GM21825 (cell line): ENCODE results near the gene PTPN5.
A peak's percentile ranks its signal among the peaks of the same experiment; 100 is the strongest.
"Not testable (repeated sequence)": the region's sequence is repeated elsewhere in the genome, so short reads cannot be mapped to it uniquely, and the experiment has no call there.

Experiments used
- ATAC-seq: cut with Tn5 transposase; IDR thresholded peaks from one replicate; pipeline ENCODE4 v1.9.1; 2021; ENCODE audit warnings: mild to moderate bottlenecking, moderate library complexity; ENCODE audit not compliant: unreplicated experiment

Gene PTPN5

GRCh38 chr11:18791207-18791968, at the start of gene PTPN5:
PTPN5 (minus strand) TSS chr11:18791798; CDS start chr11:18771958, 19,840 bp downstream.
- ATAC-seq: no peak

GRCh38 chr11:18836417-18836816, 44.8 kb upstream of the PTPN5 start:
- no peak for ATAC-seq

GRCh38 chr11:18834754-18835466, 43.3 kb upstream of the PTPN5 start:
- no peak for ATAC-seq

GRCh38 chr11:18820160-18820559, 28.6 kb upstream of the PTPN5 start:
- not testable (repeated sequence) for ATAC-seq

- no peak for ATAC-seq
These were observed 12.8 kb upstream of the PTPN5 start for GRCh38 chr11:18804199-18804999.

- ATAC-seq: no peak
These were observed 11.0 kb upstream of the PTPN5 start for GRCh38 chr11:18802381-18803257.

GRCh38 chr11:18798799-18799469, 7.3 kb upstream of the PTPN5 start:
- ATAC-seq: no peak

GRCh38 chr11:18794956-18795355, 3.4 kb upstream of the PTPN5 start:
- no peak for ATAC-seq

GRCh38 chr11:18792827-18793226, 1.2 kb upstream of the PTPN5 start:
- no peak for ATAC-seq

- no peak for ATAC-seq
These were observed 501 bp upstream of the PTPN5 start for GRCh38 chr11:18791969-18792628.

GRCh38 chr11:18790883-18791206, 753 bp downstream of the PTPN5 start:
- ATAC-seq: no peak

- ATAC-seq: no peak
These were observed 1.7 kb downstream of the PTPN5 start for GRCh38 chr11:18789942-18790341.

GRCh38 chr11:18785411-18785810, 6.2 kb downstream of the PTPN5 start:
- no peak for ATAC-seq

GRCh38 chr11:18780896-18781295, 10.7 kb downstream of the PTPN5 start:
- no peak for ATAC-seq

- no peak for ATAC-seq
These were observed 11.3 kb downstream of the PTPN5 start for GRCh38 chr11:18780329-18780728.

- no peak for ATAC-seq
These were observed 13.1 kb downstream of the PTPN5 start for GRCh38 chr11:18778468-18778867.

- ATAC-seq: no peak
These were observed 15.3 kb downstream of the PTPN5 start for GRCh38 chr11:18776324-18776723.

GRCh38 chr11:18775492-18776292, 15.9 kb downstream of the PTPN5 start:
- peak; percentile 76 for ATAC-seq

GRCh38 chr11:18774801-18775200, 16.8 kb downstream of the PTPN5 start:
- no peak for ATAC-seq
